Neural cell (in vitro differentiated cells): ENCODE data around the gene DCBLD2. TPM values are rescaled to one million over a fixed set of nuclear protein-coding genes. Genes with fewer than 3 reads are reported as not detected.

Experiments
- H2AFZ ChIP-seq: fragments of 200-600, 300-800 bp; sonication (generic), shearing (Covaris generic); 2 replicates; pipeline ENCODE4 v1.6.0; 2014; ENCODE audit warnings: low read depth, mild to moderate bottlenecking, antibody characterized with exemption, low read length, moderate library complexity
- H3F3A ChIP-seq: fragments of 200-600 bp; shearing (Covaris generic); 2 replicates; pipeline ENCODE4 v1.6.1; 2016; ENCODE audit warnings: mild to moderate bottlenecking, moderate library complexity, mixed read lengths, antibody characterized with exemption, low read length; ENCODE audit not compliant: insufficient read depth, poor library complexity, severe bottlenecking
- H3K27ac ChIP-seq: fragments of 200-600, 300-800 bp; sonication (generic), shearing (Covaris generic); 2 replicates; pipeline ENCODE4 v1.5.1; 2014; ENCODE audit warnings: mild to moderate bottlenecking, low read length, moderate library complexity
- H3K27me3 ChIP-seq: fragments of 300-800, 200-600 bp; sonication (generic), shearing (Covaris generic); 2 replicates; pipeline ENCODE4 v1.6.0; 2014; ENCODE audit warnings: mild to moderate bottlenecking, low read depth, low read length, moderate library complexity; ENCODE audit not compliant: insufficient read depth
- H3K36me3 ChIP-seq: fragments of 300-800, 200-600 bp; sonication (generic), shearing (Covaris generic); 2 replicates; pipeline ENCODE4 v1.5.1; 2014; ENCODE audit warnings: mild to moderate bottlenecking, antibody characterized with exemption, low read length, moderate library complexity; ENCODE audit not compliant: insufficient read depth
- H3K4me2 ChIP-seq: fragments of 300-800, 200-600 bp; sonication (generic), shearing (Covaris generic); 2 replicates; pipeline ENCODE4 v1.6.0; 2014; ENCODE audit warnings: mild to moderate bottlenecking, low read length
- H3K4me3 ChIP-seq: fragments of 300-800, 200-600 bp; sonication (generic), shearing (Covaris generic); 2 replicates; pipeline ENCODE4 v1.5.1; 2014; ENCODE audit warnings: mild to moderate bottlenecking, low read length, moderate library complexity
- H3K79me2 ChIP-seq: fragments of 200-600 bp; shearing (Covaris generic); replicated peaks from 2 replicates; pipeline ENCODE4 v1.6.0; 2014; ENCODE audit warnings: mild to moderate bottlenecking, low read length, moderate library complexity; ENCODE audit not compliant: insufficient read depth
- H3K9ac ChIP-seq: fragments of 300-800, 200-600 bp; sonication (generic), shearing (Covaris generic); 2 replicates; pipeline ENCODE4 v1.6.1; 2016; ENCODE audit warnings: mild to moderate bottlenecking, low read length, mixed read lengths
- H3K9me2 ChIP-seq: fragments of 200-600 bp; shearing (Covaris generic); 2 replicates; pipeline ENCODE4 v1.6.1; 2016; ENCODE audit warnings: mild to moderate bottlenecking, low read length, mixed read lengths; ENCODE audit not compliant: insufficient read depth
- H3K9me3 ChIP-seq: fragments of 200-600, 300-800 bp; sonication (generic), shearing (Covaris generic); 2 replicates; pipeline ENCODE4 v1.6.1; 2016; ENCODE audit warnings: mild to moderate bottlenecking, mixed run types, low read length, moderate library complexity, mixed read lengths
- H4K20me1 ChIP-seq: fragments of 200-600 bp; shearing (Covaris generic); 2 replicates; pipeline ENCODE4 v1.6.1; 2016; ENCODE audit warnings: mild to moderate bottlenecking, mixed run types; ENCODE audit not compliant: insufficient read depth
- EP300 ChIP-seq: fragments of 450-650 bp; conservative IDR thresholded peaks from 2 replicates; pipeline ENCODE4 v1.6.1; 2014; ENCODE audit warnings: antibody characterized with exemption, mild to moderate bottlenecking, moderate library complexity; ENCODE audit not compliant: poor library complexity, severe bottlenecking
- EZH2 ChIP-seq: fragments of 200-600, 300-800 bp; shearing (Covaris generic), sonication (generic); IDR thresholded peaks from 2 replicates; pipeline ENCODE4 v1.6.1; 2014; ENCODE audit warnings: antibody characterized with exemption, low read length, borderline replicate concordance, mild to moderate bottlenecking; ENCODE audit not compliant: insufficient read depth, poor library complexity, severe bottlenecking
- MXI1 ChIP-seq: fragments of 450-650 bp; conservative IDR thresholded peaks from 2 replicates; pipeline ENCODE4 v1.6.1; 2014; ENCODE audit warnings: antibody characterized with exemption, mild to moderate bottlenecking; ENCODE audit not compliant: poor library complexity, severe bottlenecking
- POLR2AphosphoS5 ChIP-seq: IDR thresholded peaks from 2 replicates; pipeline ENCODE4 v1.6.1; 2012
- RAD21 ChIP-seq: fragments of 450-650 bp; conservative IDR thresholded peaks from 2 replicates; pipeline ENCODE4 v1.6.1; 2014; ENCODE audit warnings: antibody characterized with exemption, mild to moderate bottlenecking, moderate library complexity
- SMC3 ChIP-seq: fragments of 450-650 bp; conservative IDR thresholded peaks from 2 replicates; pipeline ENCODE4 v1.6.1; 2014; ENCODE audit warnings: antibody characterized with exemption, mild to moderate bottlenecking, moderate library complexity; ENCODE audit not compliant: poor library complexity
- TAF1 ChIP-seq: IDR thresholded peaks from 2 replicates; pipeline ENCODE4 v1.6.1; 2012; ENCODE audit warnings: low read depth
- polyA plus RNA-seq: library from polyadenylated mRNA; depleted of rRNA; stranded (reverse); fragments of >200 nt; gene quantifications from 2 replicates; pipeline ENCODE4 v1.2.3, GENCODE V29; 2014
- TF ChIP-seq, protein P1 (sequence below): IDR thresholded peaks from 2 replicates; pipeline ENCODE4 v1.6.1; 2012; ENCODE audit warnings: borderline replicate concordance
- TF ChIP-seq, protein P2 (sequence below): fragments of 450-650 bp; IDR thresholded peaks from 2 replicates; pipeline ENCODE4 v1.5.1; 2014; ENCODE audit warnings: antibody characterized with exemption, mild to moderate bottlenecking, moderate library complexity; ENCODE audit not compliant: poor library complexity, severe bottlenecking

The DCBLD2 gene
- polyA plus RNA-seq, 1 donor from 2014 or later = 69.0 TPM

- Histone ChIP-seq H3K9ac (no peak within 1 kb of the TSS), H3F3A (no peaks in the 10 kb centered on the region), H3K27ac (no peak within 1 kb of the TSS)
These were observed 138.4 kb downstream of the DCBLD2 start, which contains the start of gene ST3GAL6 for GRCh38 chr3:98763076-98763475. ST3GAL6 (plus strand) TSS chr3:98763340; CDS start chr3:98768441, 5,101 bp downstream.

DNA sequence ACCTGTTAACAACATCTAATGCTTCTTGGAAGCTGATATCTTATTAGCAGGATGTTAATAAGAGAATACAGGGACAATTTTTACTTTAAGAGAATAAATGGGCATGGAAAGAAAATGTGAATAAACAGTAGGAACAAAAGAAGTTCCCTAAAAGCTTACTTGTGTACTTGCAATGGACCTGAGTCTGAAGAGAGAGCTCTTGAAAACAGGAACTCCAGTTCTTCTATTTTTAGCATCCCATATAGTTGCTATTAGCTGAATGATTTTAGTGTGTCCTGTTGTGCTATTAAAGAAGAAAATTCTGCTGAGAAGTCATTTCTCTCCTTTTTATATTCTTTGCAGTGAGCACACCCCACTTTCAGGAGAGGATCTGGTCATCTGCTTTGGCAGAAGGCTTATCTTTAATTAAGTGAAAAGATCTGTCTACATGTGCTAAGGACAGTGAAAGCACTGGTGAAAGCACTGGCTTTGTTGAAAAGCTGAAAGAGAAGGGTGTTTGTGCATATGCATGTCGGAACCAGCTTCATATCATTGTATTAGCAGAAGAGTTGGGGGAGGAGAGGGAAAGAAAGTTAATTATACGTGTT, 139.8 kb downstream of the DCBLD2 start:
- Histone ChIP-seq H3K9ac (no peak overlapping the region), H4K20me1 (no peaks in the 10 kb centered on the region), H3K27me3 (no peaks in the 10 kb centered on the region), H3K9me2 (no peaks in the 10 kb centered on the region), H2AFZ (no peak overlapping the region), H3K9me3 (no peaks in the 10 kb centered on the region), H3K4me2 (no peak overlapping the region), H3K27ac (no peak overlapping the region), H3K79me2 (no peaks in the 10 kb centered on the region), H3K4me3 (no peak overlapping the region), H3F3A (no peaks in the 10 kb centered on the region), H3K36me3 (no peaks in the 10 kb centered on the region)
- TF ChIP-seq EP300 (no peak), RAD21 (no peak), TAF1 (no peak), EZH2 (no peak), SMC3 (no peak), POLR2AphosphoS5 (no peak), MXI1 (no peak)
- TF ChIP-seq, protein P1, sequence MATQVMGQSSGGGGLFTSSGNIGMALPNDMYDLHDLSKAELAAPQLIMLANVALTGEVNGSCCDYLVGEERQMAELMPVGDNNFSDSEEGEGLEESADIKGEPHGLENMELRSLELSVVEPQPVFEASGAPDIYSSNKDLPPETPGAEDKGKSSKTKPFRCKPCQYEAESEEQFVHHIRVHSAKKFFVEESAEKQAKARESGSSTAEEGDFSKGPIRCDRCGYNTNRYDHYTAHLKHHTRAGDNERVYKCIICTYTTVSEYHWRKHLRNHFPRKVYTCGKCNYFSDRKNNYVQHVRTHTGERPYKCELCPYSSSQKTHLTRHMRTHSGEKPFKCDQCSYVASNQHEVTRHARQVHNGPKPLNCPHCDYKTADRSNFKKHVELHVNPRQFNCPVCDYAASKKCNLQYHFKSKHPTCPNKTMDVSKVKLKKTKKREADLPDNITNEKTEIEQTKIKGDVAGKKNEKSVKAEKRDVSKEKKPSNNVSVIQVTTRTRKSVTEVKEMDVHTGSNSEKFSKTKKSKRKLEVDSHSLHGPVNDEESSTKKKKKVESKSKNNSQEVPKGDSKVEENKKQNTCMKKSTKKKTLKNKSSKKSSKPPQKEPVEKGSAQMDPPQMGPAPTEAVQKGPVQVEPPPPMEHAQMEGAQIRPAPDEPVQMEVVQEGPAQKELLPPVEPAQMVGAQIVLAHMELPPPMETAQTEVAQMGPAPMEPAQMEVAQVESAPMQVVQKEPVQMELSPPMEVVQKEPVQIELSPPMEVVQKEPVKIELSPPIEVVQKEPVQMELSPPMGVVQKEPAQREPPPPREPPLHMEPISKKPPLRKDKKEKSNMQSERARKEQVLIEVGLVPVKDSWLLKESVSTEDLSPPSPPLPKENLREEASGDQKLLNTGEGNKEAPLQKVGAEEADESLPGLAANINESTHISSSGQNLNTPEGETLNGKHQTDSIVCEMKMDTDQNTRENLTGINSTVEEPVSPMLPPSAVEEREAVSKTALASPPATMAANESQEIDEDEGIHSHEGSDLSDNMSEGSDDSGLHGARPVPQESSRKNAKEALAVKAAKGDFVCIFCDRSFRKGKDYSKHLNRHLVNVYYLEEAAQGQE = no peak
- TF ChIP-seq, protein P2, sequence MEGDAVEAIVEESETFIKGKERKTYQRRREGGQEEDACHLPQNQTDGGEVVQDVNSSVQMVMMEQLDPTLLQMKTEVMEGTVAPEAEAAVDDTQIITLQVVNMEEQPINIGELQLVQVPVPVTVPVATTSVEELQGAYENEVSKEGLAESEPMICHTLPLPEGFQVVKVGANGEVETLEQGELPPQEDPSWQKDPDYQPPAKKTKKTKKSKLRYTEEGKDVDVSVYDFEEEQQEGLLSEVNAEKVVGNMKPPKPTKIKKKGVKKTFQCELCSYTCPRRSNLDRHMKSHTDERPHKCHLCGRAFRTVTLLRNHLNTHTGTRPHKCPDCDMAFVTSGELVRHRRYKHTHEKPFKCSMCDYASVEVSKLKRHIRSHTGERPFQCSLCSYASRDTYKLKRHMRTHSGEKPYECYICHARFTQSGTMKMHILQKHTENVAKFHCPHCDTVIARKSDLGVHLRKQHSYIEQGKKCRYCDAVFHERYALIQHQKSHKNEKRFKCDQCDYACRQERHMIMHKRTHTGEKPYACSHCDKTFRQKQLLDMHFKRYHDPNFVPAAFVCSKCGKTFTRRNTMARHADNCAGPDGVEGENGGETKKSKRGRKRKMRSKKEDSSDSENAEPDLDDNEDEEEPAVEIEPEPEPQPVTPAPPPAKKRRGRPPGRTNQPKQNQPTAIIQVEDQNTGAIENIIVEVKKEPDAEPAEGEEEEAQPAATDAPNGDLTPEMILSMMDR = no peak

More at GRCh38 chr3:98763076-98763475, 138.4 kb downstream of the DCBLD2 start, which contains the start of gene ST3GAL6:
- no peak within 1 kb of the TSS for H3K4me2 ChIP-seq
- no peaks in the 10 kb centered on the region for H3K36me3 ChIP-seq
- no peak within 1 kb of the TSS for H2AFZ ChIP-seq
- H3K4me3 ChIP-seq = no peak within 1 kb of the TSS
- H3K9me2 ChIP-seq = no peaks in the 10 kb centered on the region
- H3K9me3 ChIP-seq = no peaks in the 10 kb centered on the region
- H3K27me3 ChIP-seq = no peaks in the 10 kb centered on the region
- H3K79me2 ChIP-seq = no peaks in the 10 kb centered on the region
- H4K20me1 ChIP-seq = no peaks in the 10 kb centered on the region
- TF ChIP-seq EP300 (no peak), MXI1 (no peak), EZH2 (no peak), SMC3 (no peak), RAD21 (no peak), POLR2AphosphoS5 (no peak), TAF1 (no peak)
- TF ChIP-seq, protein P1 = no peak
- TF ChIP-seq, protein P2 = no peak
